ENCODE data around the gene BDH1. TPM values are rescaled to one million over a fixed set of nuclear protein-coding genes. Genes with fewer than 3 reads are reported as not detected.

Gene BDH1, protein sequence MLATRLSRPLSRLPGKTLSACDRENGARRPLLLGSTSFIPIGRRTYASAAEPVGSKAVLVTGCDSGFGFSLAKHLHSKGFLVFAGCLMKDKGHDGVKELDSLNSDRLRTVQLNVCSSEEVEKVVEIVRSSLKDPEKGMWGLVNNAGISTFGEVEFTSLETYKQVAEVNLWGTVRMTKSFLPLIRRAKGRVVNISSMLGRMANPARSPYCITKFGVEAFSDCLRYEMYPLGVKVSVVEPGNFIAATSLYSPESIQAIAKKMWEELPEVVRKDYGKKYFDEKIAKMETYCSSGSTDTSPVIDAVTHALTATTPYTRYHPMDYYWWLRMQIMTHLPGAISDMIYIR
- 3.9 and 4.1 TPM in 2 replicates for total RNA-seq

DNA sequence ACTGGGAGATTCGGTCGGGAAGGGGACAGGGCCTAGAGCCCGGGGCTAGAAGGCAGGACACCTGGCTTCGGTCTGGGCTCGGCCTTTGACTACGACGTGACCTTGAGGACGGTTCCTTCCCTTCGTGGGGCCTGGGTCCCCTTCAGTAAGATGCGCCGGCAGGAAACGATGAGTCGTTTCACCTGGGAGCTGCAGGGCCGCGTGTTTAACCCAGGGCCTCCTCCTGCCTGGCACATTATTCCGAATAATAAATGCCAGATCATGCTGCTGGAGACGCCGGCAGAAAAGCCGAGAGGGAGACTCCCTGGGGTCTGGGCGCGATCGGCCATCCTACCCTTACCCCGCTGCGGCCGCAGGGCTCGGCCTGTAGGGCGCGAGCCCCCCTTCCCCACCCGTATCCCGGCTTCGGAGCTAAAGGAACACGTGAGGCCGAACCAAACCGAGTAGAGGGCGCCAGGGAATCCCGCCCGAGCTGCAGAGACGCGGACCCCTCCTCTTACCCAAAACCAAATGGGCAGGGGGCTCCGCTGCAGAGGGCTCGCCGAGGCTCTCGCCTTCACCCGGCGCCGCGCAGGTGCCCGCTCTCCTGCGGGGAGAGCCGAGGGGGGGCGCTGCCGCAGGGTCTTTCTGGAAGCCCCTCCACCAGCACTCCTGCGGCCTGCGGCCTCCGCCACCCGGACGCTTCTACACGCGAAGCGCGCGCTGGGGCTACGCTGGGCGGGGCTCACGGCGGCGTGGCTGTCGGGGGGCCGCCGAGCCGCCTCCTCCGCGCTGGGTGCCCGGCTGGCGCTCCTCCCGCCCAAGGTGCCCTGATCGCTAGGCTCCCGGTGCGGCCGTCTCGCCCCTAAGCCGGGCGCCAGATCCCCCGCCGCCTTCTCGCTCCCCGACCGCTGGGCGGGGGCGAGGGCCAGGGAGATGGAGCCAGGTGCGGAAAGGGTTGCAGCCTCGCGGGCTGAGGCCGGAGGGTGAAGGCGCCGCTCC lies at the start of gene BDH1:
Gene BDH1 (minus strand): TSS at position 688 of the 981 bp plus-strand sequence. CDS start 9,525 bp downstream, outside the sequence.

Small RNAs within 50 kb of the gene (small RNA-seq; reads per million reads assigned to genes)
- gene AC132008.1, result not detected

Other genes with a start within 250 kb of the BDH1 start
- 10.2 and 15.0 TPM in 2 replicates for gene RUBCN, start 180.9 kb upstream of the BDH1 start, total RNA-seq
- gene FYTTD1, start 193.9 kb upstream of the BDH1 start, total RNA-seq, result 23.2 and 35.1 TPM in 2 replicates
- gene LRCH3, start 235.3 kb upstream of the BDH1 start, total RNA-seq, result 43.3 and 91.9 TPM in 2 replicates

Data from placental epithelial cell (primary cell).